Measurements from ENCODE around the gene POLR3B. TPM values are rescaled to one million over a fixed set of nuclear protein-coding genes. Genes with fewer than 3 reads are reported as not detected.

The POLR3B gene
- total and polyA plus RNA-seq, 2 experiments from 2014 or later, result 4.0 to 14.6 TPM

DNA sequence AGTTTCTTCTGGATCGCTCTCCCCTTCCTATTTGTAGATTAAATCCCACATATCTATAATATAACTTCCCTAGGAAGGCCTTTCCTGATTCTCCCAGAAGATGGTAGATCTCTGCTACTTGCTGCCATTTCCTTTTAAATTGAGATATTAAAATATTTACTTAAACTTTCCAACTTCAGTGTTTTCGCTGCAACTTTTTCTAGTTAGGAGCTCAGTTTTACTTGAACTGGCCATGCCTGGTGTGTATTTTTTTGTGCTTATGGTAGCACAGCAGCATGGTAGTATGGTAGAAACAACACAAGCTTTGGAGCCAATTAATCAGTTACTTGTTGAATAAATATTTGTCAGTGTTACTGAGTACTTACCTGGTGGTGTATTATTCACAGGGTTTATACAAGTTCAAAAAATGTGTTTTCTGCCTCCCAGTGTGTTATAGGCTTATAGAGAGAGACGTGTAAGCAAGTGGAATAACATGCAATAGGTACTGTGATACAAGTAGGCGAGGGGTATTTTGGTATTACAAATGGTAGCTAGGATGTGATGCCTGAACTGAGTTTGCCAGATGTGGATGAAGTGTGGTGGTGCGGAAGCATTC is 2.9 kb downstream of the POLR3B start (continued):
- TF ChIP-seq, protein P1, sequence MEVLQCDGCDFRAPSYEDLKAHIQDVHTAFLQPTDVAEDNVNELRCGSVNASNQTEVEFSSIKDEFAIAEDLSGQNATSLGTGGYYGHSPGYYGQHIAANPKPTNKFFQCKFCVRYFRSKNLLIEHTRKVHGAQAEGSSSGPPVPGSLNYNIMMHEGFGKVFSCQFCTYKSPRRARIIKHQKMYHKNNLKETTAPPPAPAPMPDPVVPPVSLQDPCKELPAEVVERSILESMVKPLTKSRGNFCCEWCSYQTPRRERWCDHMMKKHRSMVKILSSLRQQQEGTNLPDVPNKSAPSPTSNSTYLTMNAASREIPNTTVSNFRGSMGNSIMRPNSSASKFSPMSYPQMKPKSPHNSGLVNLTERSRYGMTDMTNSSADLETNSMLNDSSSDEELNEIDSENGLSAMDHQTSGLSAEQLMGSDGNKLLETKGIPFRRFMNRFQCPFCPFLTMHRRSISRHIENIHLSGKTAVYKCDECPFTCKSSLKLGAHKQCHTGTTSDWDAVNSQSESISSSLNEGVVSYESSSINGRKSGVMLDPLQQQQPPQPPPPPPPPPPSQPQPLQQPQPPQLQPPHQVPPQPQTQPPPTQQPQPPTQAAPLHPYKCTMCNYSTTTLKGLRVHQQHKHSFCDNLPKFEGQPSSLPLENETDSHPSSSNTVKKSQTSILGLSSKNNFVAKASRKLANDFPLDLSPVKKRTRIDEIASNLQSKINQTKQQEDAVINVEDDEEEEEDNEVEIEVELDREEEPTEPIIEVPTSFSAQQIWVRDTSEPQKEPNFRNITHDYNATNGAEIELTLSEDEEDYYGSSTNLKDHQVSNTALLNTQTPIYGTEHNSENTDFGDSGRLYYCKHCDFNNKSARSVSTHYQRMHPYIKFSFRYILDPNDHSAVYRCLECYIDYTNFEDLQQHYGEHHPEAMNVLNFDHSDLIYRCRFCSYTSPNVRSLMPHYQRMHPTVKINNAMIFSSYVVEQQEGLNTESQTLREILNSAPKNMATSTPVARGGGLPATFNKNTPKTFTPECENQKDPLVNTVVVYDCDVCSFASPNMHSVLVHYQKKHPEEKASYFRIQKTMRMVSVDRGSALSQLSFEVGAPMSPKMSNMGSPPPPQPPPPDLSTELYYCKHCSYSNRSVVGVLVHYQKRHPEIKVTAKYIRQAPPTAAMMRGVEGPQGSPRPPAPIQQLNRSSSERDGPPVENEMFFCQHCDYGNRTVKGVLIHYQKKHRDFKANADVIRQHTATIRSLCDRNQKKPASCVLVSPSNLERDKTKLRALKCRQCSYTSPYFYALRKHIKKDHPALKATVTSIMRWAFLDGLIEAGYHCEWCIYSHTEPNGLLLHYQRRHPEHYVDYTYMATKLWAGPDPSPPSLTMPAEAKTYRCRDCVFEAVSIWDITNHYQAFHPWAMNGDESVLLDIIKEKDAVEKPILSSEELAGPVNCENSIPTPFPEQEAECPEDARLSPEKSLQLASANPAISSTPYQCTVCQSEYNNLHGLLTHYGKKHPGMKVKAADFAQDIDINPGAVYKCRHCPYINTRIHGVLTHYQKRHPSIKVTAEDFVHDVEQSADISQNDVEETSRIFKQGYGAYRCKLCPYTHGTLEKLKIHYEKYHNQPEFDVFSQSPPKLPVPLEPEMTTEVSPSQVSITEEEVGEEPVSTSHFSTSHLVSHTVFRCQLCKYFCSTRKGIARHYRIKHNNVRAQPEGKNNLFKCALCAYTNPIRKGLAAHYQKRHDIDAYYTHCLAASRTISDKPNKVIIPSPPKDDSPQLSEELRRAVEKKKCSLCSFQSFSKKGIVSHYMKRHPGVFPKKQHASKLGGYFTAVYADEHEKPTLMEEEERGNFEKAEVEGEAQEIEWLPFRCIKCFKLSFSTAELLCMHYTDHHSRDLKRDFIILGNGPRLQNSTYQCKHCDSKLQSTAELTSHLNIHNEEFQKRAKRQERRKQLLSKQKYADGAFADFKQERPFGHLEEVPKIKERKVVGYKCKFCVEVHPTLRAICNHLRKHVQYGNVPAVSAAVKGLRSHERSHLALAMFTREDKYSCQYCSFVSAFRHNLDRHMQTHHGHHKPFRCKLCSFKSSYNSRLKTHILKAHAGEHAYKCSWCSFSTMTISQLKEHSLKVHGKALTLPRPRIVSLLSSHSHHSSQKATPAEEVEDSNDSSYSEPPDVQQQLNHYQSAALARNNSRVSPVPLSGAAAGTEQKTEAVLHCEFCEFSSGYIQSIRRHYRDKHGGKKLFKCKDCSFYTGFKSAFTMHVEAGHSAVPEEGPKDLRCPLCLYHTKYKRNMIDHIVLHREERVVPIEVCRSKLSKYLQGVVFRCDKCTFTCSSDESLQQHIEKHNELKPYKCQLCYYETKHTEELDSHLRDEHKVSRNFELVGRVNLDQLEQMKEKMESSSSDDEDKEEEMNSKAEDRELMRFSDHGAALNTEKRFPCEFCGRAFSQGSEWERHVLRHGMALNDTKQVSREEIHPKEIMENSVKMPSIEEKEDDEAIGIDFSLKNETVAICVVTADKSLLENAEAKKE (CRISPR knock-in tag; IDR thresholded peaks at IDR 0.05), result no peak
- no peak for TF ChIP-seq EZH2 (IDR thresholded peaks at IDR 0.05; ENCODE audit: low read depth, unreplicated experiment)

DNA sequence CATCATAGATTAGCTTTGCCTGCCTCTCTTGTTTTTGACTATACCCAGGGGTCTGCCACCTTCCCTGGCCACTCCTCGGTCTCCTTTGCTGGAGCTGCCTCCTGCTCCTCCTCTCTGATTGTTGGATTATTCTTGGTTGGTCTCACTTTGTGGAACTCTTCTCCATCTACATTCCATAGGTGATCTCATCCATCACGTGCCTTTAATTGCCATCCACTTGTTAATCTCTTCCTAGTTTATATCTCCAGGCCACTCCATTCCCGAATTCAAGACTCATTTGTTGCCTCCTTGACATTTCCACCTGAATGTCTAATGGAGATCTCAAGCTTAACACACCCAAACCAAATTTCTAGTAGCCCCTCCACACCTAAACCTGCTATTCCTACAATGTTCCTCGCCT is 5.4 kb downstream of the POLR3B start:
- H2AFZ ChIP-seq, result no peak overlapping the region
- peaks cover 8% of the 10 kb centered on the region; the same call in 1 of the 2 replicates for H3K4me1 ChIP-seq (ENCODE audit: insufficient read depth)
- peaks cover 35% of the 10 kb centered on the region for H3K79me2 ChIP-seq (replicated peaks; ENCODE audit: insufficient read depth)
- peaks cover 4% of the 10 kb centered on the region; the same call in 1 of the 2 replicates for H3K36me3 ChIP-seq (ENCODE audit: insufficient read depth)
- no peak overlapping the region for H3K27ac ChIP-seq (ENCODE audit: low read depth)
- no peak overlapping the region for H3K4me2 ChIP-seq
- H3K9me3 Mint-ChIP-seq, result no peaks in the 10 kb centered on the region
- H3K4me1 Mint-ChIP-seq, result peaks cover 4% of the 10 kb centered on the region
- H3K27me3 Mint-ChIP-seq (ENCODE audit: insufficient read depth, low read depth, poor library complexity), result peaks cover 5% of the 10 kb centered on the region
- no peak overlapping the region for H3K4me3 Mint-ChIP-seq
- H3K27me3 ChIP-seq (ENCODE audit: insufficient read depth), result no peaks in the 10 kb centered on the region
- no peak overlapping the region for H3K4me3 ChIP-seq
- H3K27ac Mint-ChIP-seq, result no peak overlapping the region
- H3K36me3 Mint-ChIP-seq (ENCODE audit: low read depth), result no peaks in the 10 kb centered on the region; the same call in 2 of the 3 replicates
- H3F3A ChIP-seq (replicated peaks; ENCODE audit: low read depth), result no peaks in the 10 kb centered on the region
- DNase-seq (ENCODE audit: low spot score) (no peak), ATAC-seq (no peak)
- H4K20me1 ChIP-seq (replicated peaks; ENCODE audit: insufficient read depth), result peaks cover 6% of the 10 kb centered on the region
- no peaks in the 10 kb centered on the region for H3K9me2 ChIP-seq (ENCODE audit: insufficient read depth)
- TF ChIP-seq ZNF114 (CRISPR knock-in tag; IDR thresholded peaks at IDR 0.05) (no peak), NANOG (IDR thresholded peaks at IDR 0.05; ENCODE audit: borderline replicate concordance) (no peak), POLR2AphosphoS5 (IDR thresholded peaks at IDR 0.05; ENCODE audit: low read depth) (no peak), EZH2 (IDR thresholded peaks at IDR 0.05; ENCODE audit: low read depth, unreplicated experiment) (no peak)
- TF ChIP-seq, protein P2, sequence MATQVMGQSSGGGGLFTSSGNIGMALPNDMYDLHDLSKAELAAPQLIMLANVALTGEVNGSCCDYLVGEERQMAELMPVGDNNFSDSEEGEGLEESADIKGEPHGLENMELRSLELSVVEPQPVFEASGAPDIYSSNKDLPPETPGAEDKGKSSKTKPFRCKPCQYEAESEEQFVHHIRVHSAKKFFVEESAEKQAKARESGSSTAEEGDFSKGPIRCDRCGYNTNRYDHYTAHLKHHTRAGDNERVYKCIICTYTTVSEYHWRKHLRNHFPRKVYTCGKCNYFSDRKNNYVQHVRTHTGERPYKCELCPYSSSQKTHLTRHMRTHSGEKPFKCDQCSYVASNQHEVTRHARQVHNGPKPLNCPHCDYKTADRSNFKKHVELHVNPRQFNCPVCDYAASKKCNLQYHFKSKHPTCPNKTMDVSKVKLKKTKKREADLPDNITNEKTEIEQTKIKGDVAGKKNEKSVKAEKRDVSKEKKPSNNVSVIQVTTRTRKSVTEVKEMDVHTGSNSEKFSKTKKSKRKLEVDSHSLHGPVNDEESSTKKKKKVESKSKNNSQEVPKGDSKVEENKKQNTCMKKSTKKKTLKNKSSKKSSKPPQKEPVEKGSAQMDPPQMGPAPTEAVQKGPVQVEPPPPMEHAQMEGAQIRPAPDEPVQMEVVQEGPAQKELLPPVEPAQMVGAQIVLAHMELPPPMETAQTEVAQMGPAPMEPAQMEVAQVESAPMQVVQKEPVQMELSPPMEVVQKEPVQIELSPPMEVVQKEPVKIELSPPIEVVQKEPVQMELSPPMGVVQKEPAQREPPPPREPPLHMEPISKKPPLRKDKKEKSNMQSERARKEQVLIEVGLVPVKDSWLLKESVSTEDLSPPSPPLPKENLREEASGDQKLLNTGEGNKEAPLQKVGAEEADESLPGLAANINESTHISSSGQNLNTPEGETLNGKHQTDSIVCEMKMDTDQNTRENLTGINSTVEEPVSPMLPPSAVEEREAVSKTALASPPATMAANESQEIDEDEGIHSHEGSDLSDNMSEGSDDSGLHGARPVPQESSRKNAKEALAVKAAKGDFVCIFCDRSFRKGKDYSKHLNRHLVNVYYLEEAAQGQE (IDR thresholded peaks at IDR 0.05; ENCODE audit: unreplicated experiment), result no peak
- TF ChIP-seq, protein P3, sequence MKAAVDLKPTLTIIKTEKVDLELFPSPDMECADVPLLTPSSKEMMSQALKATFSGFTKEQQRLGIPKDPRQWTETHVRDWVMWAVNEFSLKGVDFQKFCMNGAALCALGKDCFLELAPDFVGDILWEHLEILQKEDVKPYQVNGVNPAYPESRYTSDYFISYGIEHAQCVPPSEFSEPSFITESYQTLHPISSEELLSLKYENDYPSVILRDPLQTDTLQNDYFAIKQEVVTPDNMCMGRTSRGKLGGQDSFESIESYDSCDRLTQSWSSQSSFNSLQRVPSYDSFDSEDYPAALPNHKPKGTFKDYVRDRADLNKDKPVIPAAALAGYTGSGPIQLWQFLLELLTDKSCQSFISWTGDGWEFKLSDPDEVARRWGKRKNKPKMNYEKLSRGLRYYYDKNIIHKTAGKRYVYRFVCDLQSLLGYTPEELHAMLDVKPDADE (IDR thresholded peaks at IDR 0.05), result no peak

Data from GM23338 (cell line).